ENCODE results near the gene SPON1.

- TF ChIP-seq, protein P1, sequence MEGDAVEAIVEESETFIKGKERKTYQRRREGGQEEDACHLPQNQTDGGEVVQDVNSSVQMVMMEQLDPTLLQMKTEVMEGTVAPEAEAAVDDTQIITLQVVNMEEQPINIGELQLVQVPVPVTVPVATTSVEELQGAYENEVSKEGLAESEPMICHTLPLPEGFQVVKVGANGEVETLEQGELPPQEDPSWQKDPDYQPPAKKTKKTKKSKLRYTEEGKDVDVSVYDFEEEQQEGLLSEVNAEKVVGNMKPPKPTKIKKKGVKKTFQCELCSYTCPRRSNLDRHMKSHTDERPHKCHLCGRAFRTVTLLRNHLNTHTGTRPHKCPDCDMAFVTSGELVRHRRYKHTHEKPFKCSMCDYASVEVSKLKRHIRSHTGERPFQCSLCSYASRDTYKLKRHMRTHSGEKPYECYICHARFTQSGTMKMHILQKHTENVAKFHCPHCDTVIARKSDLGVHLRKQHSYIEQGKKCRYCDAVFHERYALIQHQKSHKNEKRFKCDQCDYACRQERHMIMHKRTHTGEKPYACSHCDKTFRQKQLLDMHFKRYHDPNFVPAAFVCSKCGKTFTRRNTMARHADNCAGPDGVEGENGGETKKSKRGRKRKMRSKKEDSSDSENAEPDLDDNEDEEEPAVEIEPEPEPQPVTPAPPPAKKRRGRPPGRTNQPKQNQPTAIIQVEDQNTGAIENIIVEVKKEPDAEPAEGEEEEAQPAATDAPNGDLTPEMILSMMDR (IDR thresholded peaks at IDR 0.05) = no peak
- TF ChIP-seq POLR2AphosphoS5 (IDR thresholded peaks at IDR 0.05) = no peak
- TF ChIP-seq POLR2A (IDR thresholded peaks at IDR 0.05) = no peak
Observed at GRCh38 chr11:14109742-14110141, 147.2 kb downstream of the SPON1 start.
